DMS79 (cell line): Measurements from ENCODE around the gene NDUFA8.

Experiments used
- DNase-seq: peaks from one replicate; lab custom pipeline; 2025; lab: John Stamatoyannopoulos, UW

NDUFA8 gene

DNA sequence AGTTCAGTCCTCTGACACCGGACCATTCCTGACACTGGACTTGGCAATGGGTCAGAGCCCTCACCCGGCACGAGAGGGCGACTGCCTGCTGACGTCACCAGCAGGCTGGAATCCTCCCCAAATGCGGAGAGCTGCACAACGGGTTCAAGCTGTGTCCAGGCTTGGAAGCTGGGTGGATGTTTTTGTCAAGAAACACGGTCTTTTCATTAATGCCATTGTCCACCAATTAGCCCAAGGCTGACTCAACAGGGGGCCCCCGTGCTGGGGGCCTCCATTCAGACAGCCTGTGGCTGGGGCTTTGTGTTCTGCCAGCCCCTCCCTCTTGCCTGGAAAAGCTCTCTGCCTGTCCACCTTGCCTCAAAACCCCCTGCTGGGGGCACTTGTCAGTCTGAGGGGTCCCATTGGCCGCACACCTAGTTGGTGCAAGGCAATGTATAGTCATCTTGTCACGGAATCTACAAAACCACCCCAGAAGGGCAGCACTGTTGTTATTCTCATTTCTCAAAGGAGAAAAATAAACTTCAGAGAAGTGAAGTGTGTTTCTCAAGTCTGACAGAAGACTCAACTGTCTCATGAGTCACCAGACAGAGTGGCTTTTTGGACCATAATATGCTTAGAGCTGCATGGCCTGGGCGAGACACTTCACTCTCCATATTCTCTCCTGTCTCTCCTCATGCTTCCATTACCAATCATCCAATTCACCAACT is 24.6 kb downstream of the NDUFA8 start:
- no peak for DNase-seq

GRCh38 chr9:122133984-122134535 is 25.5 kb downstream of the NDUFA8 start:
- no peak for DNase-seq

- DNase-seq, result no peak
Measured at GRCh38 chr9:122133263-122133983, 26.2 kb downstream of the NDUFA8 start.

- DNase-seq, result no peak
Measured at GRCh38 chr9:122132539-122132938, 27.0 kb downstream of the NDUFA8 start.

GRCh38 chr9:122131401-122132001 is 28.1 kb downstream of the NDUFA8 start:
- DNase-seq, result peak; percentile 33

- no peak for DNase-seq
Measured at GRCh38 chr9:122130837-122131236, 28.7 kb downstream of the NDUFA8 start.

DNA sequence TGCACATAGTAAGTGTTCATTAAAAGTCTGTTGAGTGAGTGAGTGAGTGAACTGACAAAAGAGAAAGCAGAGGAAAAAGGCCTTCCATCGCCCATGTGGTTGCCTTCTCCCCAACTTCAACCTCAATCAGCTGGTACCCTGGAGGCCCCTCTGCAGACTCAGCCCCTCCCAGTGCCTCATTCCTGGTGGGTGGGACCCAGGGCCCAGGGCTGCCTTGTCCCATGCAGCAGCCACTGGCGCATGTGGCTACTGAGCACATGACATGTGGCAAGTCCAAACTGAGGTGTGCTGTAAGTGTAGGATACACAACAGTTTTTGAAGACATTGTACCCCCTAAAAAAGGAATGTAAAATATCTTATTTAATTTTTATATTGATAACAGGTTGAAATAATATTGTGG is 29.6 kb downstream of the NDUFA8 start:
- no peak for DNase-seq

- no peak for DNase-seq
Measured at GRCh38 chr9:122128969-122129343, 30.6 kb downstream of the NDUFA8 start.

GRCh38 chr9:122128007-122128968 is 31.3 kb downstream of the NDUFA8 start:
- no peak for DNase-seq

GRCh38 chr9:122127396-122127798 is 32.2 kb downstream of the NDUFA8 start:
- no peak for DNase-seq

- DNase-seq, result no peak
Measured at GRCh38 chr9:122126331-122127261, 33.0 kb downstream of the NDUFA8 start.

GRCh38 chr9:122125509-122126330 is 33.9 kb downstream of the NDUFA8 start:
- DNase-seq, result no peak

DNA sequence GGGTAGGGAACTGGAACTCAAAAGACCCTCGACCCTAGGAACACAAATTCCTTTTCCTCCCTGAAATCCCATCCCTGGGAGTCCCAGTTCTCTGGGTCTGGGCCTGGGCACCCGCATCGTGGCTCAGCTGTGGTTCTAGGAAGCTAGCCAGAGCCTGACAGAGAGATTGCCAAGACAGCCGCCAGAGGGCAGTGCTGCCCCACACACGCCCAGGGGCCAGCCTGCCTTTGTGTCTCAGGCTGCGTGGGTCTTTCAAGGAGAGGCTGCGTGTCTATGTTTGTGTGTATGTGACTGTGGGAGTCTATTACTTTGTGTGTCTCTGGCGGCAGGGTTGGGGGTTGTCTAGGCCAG is 34.4 kb downstream of the NDUFA8 start:
- DNase-seq, result peak; percentile 27

GRCh38 chr9:122124528-122124927 is 35.1 kb downstream of the NDUFA8 start:
- DNase-seq, result no peak

GRCh38 chr9:122124048-122124447 is 35.5 kb downstream of the NDUFA8 start:
- no peak for DNase-seq

DNA sequence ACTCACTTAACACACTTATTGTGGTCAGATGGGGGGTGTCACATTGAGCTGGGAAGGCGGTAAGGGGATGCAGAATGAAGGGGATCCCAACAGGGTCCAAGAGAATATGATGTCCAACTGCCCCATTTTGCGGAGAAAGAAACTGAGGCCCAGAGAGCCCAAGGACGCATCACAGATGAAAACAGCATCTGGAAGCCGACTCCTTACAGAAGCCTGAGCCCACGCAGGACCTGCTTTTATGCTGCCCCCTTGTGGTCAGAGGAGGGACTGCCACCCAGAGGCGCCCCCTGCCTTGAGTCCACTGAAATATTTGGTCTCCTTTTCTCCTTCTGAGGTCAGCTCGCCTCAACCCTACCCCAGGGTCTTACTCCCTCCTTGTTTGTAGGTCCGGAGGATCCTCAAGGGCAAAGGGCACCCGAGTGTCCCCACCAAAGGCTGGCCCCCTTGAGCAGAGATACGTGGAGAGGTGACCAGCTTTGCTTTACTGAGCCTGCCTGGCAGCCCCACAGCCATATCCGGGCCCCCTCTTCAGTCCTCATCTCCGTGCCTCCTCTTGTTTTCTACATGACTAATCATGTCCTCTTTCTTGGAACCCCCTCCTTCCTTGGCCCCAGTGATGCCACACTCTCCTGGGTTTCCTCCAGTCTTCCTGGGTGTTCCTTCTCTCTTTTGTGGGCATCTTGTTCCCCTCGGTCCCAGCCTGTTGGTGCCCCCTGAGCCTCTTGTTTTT is 36.5 kb downstream of the NDUFA8 start:
- DNase-seq, result peak; percentile 22

GRCh38 chr9:122122468-122122867 is 37.1 kb downstream of the NDUFA8 start:
- no peak for DNase-seq

- DNase-seq, result no peak
Measured at GRCh38 chr9:122121931-122122330, 37.6 kb downstream of the NDUFA8 start.

DNA sequence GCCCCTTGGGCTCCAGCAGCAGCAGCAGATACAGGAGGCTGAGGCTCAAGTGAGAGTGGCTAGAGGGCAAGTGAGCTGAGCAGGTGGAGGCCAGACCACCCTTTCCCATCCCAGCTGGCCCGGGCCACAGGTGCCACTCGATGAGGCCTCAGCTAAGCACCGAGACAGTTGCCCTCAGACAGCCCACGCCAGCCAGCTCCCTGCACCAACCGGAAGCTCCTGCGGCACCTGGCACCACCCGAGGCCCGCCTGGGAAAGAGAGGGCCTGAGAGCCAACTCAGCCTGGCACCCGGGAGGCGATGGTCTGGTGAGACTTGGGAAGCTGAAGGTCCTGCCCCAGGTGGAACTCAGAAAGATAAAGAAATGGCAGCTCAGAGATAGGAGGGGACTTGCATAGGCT is 38.2 kb downstream of the NDUFA8 start:
- no peak for DNase-seq
